Epithelial cell of prostate (primary cell): Measurements from ENCODE around the gene PANK2.
"Not testable (repeated sequence)": the region's sequence is repeated elsewhere in the genome, so short reads cannot be mapped to it uniquely, and the experiment has no call there.

Source experiments
- DNase-seq: peaks from one replicate; pipeline ENCODE4 v3.0.0-alpha.2; 2011; ENCODE audit warnings: low read depth, low spot score
- H3K27ac ChIP-seq: fragments of 450-650 bp; 2 replicates; pipeline ENCODE4 v1.5.1; 2017; ENCODE audit warnings: mild to moderate bottlenecking

Gene PANK2

GRCh38 chr20:3888622-3889488 is at the start of gene PANK2:
Gene PANK2 (plus strand): TSS chr20:3889387.
- peak; percentile 92 for DNase-seq
- H3K27ac ChIP-seq = peak within 1 kb of the TSS; percentile 87

GRCh38 chr20:3840201-3840600 is 49.0 kb upstream of the PANK2 start:
- not testable (repeated sequence) for H3K27ac ChIP-seq, DNase-seq

GRCh38 chr20:3842348-3842930 is 46.7 kb upstream of the PANK2 start:
- DNase-seq = no peak
- no peak overlapping the region for H3K27ac ChIP-seq

- H3K27ac ChIP-seq = no peak overlapping the region
- DNase-seq = no peak
Observed at GRCh38 chr20:3843490-3843889, 45.7 kb upstream of the PANK2 start.

- not testable (repeated sequence) for DNase-seq, H3K27ac ChIP-seq
Observed at GRCh38 chr20:3843990-3844619, 45.1 kb upstream of the PANK2 start.

- no peak for DNase-seq
- H3K27ac ChIP-seq = peak overlapping the region; percentile 61
Observed at GRCh38 chr20:3846378-3846739, 42.8 kb upstream of the PANK2 start.

- DNase-seq = no peak
- peak within 1 kb of the TSS; percentile 61 for H3K27ac ChIP-seq
Observed at GRCh38 chr20:3846740-3847428, 42.3 kb upstream of the PANK2 start, which contains the start of gene MAVS. Gene MAVS (plus strand): TSS chr20:3846834. CDS start chr20:3854625, 7,791 bp downstream.

GRCh38 chr20:3847429-3847940 is 41.7 kb upstream of the PANK2 start:
- DNase-seq = no peak
- peak overlapping the region; percentile 61 for H3K27ac ChIP-seq

GRCh38 chr20:3848565-3848964 is 40.6 kb upstream of the PANK2 start:
- no peak overlapping the region for H3K27ac ChIP-seq

GRCh38 chr20:3854462-3854871 is 34.7 kb upstream of the PANK2 start:
- no peak for DNase-seq
- H3K27ac ChIP-seq = peak overlapping the region; percentile 35

More at GRCh38 chr20:3848565-3848964, 40.6 kb upstream of the PANK2 start:
- DNase-seq = no peak

GRCh38 chr20:3857405-3857804 is 31.8 kb upstream of the PANK2 start:
- no peak for DNase-seq

GRCh38 chr20:3858689-3859088 is 30.5 kb upstream of the PANK2 start:
- DNase-seq = no peak
- H3K27ac ChIP-seq = no peak overlapping the region

More at GRCh38 chr20:3857405-3857804, 31.8 kb upstream of the PANK2 start:
- H3K27ac ChIP-seq = no peak overlapping the region

- DNase-seq = no peak
Observed at GRCh38 chr20:3861191-3861590, 28.0 kb upstream of the PANK2 start.

GRCh38 chr20:3862333-3862732 is 26.9 kb upstream of the PANK2 start:
- no peak for DNase-seq
- no peak overlapping the region for H3K27ac ChIP-seq

More at GRCh38 chr20:3861191-3861590, 28.0 kb upstream of the PANK2 start:
- H3K27ac ChIP-seq = no peak overlapping the region

GRCh38 chr20:3863317-3863716 is 25.9 kb upstream of the PANK2 start:
- no peak overlapping the region for H3K27ac ChIP-seq
- no peak for DNase-seq

GRCh38 chr20:3864518-3864917 is 24.7 kb upstream of the PANK2 start:
- H3K27ac ChIP-seq = no peak overlapping the region

GRCh38 chr20:3865152-3865886 is 23.9 kb upstream of the PANK2 start:
- DNase-seq = no peak
- H3K27ac ChIP-seq = no peak overlapping the region

More at GRCh38 chr20:3864518-3864917, 24.7 kb upstream of the PANK2 start:
- no peak for DNase-seq

- DNase-seq = no peak
- no peak overlapping the region for H3K27ac ChIP-seq
Observed at GRCh38 chr20:3865887-3866407, 23.2 kb upstream of the PANK2 start.

- no peak overlapping the region for H3K27ac ChIP-seq
- no peak for DNase-seq
Observed at GRCh38 chr20:3866464-3866863, 22.7 kb upstream of the PANK2 start.
